ENCODE measurements around the gene C16orf46.

- TF ChIP-seq TAF1 (CRISPR knock-in tag; IDR thresholded peaks at IDR 0.05) (no peak), KAT8 (CRISPR knock-in tag; IDR thresholded peaks at IDR 0.05) (no peak), U2AF2 (IDR thresholded peaks at IDR 0.05; ENCODE audit: low read depth, low read length) (no peak), ZUFSP (CRISPR knock-in tag; IDR thresholded peaks at IDR 0.05; ENCODE audit: borderline replicate concordance) (no peak), RFX5 (IDR thresholded peaks at IDR 0.05; ENCODE audit: low read depth, low read length) (no peak), GPN1 (CRISPR knock-in tag; IDR thresholded peaks at IDR 0.05; ENCODE audit: borderline replicate concordance) (no peak), ZNF12 (CRISPR knock-in tag; IDR thresholded peaks at IDR 0.05) (no peak)
Observed at GRCh38 chr16:81121474-81121990, 44.5 kb upstream of the C16orf46 start.

All from HepG2 (cell line).